ENCODE data around the gene PCNX1.

GRCh38 chr14:71036433-71036832 lies 129.2 kb downstream of the PCNX1 start:
- TF ChIP-seq CTCF (conservative IDR thresholded peaks at IDR 0.05; ENCODE audit: low read length) (no peak), EZH2phosphoT487 (IDR thresholded peaks at IDR 0.05; ENCODE audit: borderline replicate concordance) (no peak)

Measured in Loucy (cell line).